HG02610 (cell line): Measurements from ENCODE around the gene ZNF746.

Experiments used
- ATAC-seq: cut with Tn5 transposase; IDR thresholded peaks from one replicate; pipeline ENCODE4 v1.9.1; 2021; ENCODE audit warnings: mild to moderate bottlenecking, moderate library complexity; ENCODE audit not compliant: unreplicated experiment

Gene ZNF746

GRCh38 chr7:149427893-149428292, 69.7 kb downstream of the ZNF746 start:
- no peak for ATAC-seq

GRCh38 chr7:149427096-149427680, 70.4 kb downstream of the ZNF746 start:
- ATAC-seq: no peak

- ATAC-seq: no peak
Measured at GRCh38 chr7:149423449-149424110, 74.0 kb downstream of the ZNF746 start.

GRCh38 chr7:149422914-149423301, 74.7 kb downstream of the ZNF746 start:
- peak; percentile 14 for ATAC-seq
